Astrocyte of the cerebellum (primary cell): ENCODE results near the gene ARSJ.

Experiments used
- DNase-seq: peaks from one replicate; pipeline ENCODE4 v3.0.0-alpha.2; 2011; ENCODE audit warnings: low read depth
- H3K4me3 ChIP-seq: 2 replicates; pipeline ENCODE4 v1.5.1; 2011; ENCODE audit warnings: mild to moderate bottlenecking, low read depth, low read length, moderate library complexity
- in situ Hi-C: cut with HindIII; loops from 2 replicates; pipeline ENCODE4 v1.10.0; 2017; ENCODE audit warnings: low sequenced_read_pairs
- TF ChIP-seq, protein P1 (sequence below): IDR thresholded peaks from 2 replicates; pipeline ENCODE4 v1.5.1; 2012; ENCODE audit warnings: low read length, low read depth, moderate library complexity, mild to moderate bottlenecking; ENCODE audit errors: missing control alignments

The ARSJ gene

DNA sequence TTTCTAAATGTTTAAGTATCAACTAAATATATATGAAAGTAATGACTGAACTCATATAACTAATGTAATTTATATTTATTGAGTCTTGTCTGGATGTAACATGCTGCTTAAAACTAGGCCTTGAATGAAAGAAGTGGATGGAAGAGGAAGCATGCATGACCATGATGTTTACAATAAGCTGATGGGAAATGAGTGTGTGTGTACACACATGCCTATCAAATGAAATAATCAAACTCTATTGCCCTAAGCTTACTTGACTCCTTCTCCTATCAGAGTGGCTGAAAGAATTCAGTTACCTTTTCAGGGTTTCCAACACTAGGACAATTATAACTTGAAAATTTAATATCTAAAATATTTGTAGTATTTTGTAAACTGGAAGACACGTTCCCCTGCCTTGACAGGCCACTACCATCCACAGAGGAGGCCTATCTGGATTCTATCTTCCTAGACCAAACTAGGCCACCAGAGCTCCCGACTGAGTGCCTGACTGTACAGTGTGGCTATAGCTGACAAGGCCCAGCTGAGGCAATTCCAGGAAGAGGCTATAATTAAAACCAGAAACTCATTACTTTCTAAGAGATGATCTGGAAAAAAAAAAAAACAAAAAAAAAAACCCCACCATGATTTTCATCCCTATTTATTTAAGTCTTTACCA, 7.6 kb downstream of the ARSJ start:
- DNase-seq, result no peak
- TF ChIP-seq, protein P1, sequence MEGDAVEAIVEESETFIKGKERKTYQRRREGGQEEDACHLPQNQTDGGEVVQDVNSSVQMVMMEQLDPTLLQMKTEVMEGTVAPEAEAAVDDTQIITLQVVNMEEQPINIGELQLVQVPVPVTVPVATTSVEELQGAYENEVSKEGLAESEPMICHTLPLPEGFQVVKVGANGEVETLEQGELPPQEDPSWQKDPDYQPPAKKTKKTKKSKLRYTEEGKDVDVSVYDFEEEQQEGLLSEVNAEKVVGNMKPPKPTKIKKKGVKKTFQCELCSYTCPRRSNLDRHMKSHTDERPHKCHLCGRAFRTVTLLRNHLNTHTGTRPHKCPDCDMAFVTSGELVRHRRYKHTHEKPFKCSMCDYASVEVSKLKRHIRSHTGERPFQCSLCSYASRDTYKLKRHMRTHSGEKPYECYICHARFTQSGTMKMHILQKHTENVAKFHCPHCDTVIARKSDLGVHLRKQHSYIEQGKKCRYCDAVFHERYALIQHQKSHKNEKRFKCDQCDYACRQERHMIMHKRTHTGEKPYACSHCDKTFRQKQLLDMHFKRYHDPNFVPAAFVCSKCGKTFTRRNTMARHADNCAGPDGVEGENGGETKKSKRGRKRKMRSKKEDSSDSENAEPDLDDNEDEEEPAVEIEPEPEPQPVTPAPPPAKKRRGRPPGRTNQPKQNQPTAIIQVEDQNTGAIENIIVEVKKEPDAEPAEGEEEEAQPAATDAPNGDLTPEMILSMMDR, result no peak
- in situ Hi-C loops, result no loop called here
- H3K4me3 ChIP-seq, result no peak overlapping the region

DNA sequence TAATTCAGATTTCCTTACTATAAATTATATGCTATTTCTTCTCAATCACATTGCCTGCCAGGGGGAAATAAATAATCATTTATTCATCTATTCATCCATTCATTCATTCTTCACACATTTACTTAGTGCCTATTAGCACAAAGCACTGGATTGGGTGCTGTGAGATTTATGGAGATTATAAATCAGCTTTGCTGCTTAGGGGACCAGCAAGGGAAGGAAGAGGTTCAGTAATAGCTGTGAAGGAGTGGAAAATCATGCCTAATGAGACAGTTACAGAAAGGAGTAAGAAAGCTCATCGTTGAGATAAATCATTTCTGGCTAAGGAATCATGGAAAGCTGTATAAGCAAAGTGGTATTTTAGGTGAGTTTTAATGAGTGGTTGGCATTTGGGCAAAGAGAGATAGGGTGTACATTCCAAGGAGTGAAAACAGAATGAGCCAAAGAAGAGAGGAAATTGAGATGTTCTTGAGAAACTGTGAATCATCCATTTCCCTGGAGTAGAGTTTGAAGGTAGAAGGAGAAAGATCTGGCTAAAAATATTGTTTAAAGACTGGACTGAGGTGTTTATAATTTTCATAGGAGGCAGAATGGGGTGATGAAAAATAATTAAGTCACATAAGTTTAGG, 9.6 kb downstream of the ARSJ start:
- no peak for DNase-seq
- no peak overlapping the region for H3K4me3 ChIP-seq
- in situ Hi-C loops, result no loop called here
- TF ChIP-seq, protein P1, result no peak

DNA sequence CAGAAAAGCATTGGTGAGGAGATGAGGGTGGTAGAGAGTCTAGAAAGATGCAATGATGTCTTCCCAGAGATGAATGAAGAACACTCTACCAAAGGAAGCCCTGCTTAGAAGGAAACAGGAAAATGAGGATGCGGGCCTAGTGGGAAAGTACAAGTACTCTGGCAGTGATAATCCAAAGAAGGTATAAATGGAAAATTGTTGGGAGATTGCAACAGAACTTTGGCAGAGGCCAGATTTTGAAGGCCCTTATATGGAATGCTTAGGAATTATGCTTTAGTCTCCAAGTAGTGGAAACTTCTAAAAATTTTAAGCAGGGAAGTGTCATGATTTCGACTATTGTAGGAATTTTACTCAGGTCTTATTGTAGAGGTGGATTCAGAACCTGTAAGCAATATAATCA, 11.0 kb downstream of the ARSJ start:
- no peak overlapping the region for H3K4me3 ChIP-seq
- TF ChIP-seq, protein P1, result no peak
- DNase-seq, result no peak
- in situ Hi-C loops, result no loop called here

DNA sequence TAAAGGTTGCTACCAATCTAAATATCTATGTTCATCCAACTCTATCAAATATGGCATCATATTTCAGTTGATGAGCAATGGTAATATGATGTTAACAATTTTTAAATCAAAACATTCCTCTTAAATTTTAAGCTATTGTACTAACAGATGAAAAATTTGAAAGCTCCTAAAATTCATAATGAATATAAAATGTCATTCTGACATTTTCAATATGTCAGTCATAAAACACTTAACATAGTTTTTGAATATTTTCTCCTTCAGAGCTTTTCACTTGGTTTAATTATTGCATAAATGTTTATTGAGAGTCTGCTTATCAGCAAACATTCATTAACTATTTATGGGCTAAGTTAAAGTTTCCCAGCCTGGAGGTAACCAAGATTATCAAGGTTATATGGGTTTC, 11.8 kb downstream of the ARSJ start:
- DNase-seq, result no peak
- in situ Hi-C loops, result no loop called here
- no peak overlapping the region for H3K4me3 ChIP-seq
- TF ChIP-seq, protein P1, result no peak

DNA sequence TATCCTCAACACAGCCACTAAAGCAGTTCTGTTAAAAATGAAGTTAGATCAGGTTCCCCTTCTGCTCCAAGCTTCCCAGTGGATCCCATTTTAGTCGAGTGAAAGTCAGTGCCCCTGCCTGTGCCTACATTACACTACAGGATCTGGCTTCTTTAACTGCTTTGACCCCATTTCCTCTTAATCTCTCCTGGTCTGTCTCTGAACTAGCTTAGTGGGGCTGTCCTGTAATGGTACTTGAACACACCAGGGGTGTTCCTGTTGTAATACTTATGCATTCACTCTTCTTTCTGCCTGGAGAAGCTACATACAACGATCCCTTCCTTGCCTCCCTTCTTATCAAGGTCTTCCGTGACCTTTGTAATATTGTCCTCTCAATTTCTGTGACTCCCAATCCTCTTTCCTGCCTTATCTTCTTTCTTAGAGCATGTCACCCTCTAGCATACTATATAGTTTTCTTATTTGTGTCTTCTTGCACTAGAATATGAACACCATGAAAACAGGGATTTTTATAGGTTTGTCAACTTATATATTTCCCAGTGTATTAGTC, 16.7 kb downstream of the ARSJ start:
- DNase-seq, result no peak
- in situ Hi-C loops, result no loop called here
- H3K4me3 ChIP-seq, result no peak overlapping the region
- TF ChIP-seq, protein P1, result no peak

DNA sequence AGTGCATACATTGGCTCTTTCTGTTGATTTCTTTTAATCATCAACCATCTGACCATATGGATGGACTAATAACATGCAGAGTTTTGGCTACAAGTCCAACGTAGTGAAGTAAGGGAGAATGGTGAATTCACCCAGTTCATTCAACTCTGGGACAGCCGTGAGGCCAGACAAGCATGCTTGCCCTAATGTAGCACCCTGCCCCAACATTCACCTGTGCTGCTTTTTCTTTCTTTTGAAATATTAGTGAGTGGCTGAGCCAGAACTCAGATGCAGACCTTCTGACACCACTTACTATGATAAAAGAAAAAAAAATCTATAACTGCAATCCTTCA, 17.5 kb downstream of the ARSJ start:
- H3K4me3 ChIP-seq, result no peak overlapping the region
- TF ChIP-seq, protein P1, result no peak
- DNase-seq, result no peak
- in situ Hi-C loops, result no loop called here
